Activated CD4-positive, alpha-beta T cell treated with anti-CD3 and anti-CD28 coated beads for 4 hours (primary cell): ENCODE data around the gene TNMD.

Source experiments
- DNase-seq, 2 donors: peaks; one replicate each; pipeline ENCODE4 v3.0.0-alpha.2; 2020

Gene TNMD

DNA sequence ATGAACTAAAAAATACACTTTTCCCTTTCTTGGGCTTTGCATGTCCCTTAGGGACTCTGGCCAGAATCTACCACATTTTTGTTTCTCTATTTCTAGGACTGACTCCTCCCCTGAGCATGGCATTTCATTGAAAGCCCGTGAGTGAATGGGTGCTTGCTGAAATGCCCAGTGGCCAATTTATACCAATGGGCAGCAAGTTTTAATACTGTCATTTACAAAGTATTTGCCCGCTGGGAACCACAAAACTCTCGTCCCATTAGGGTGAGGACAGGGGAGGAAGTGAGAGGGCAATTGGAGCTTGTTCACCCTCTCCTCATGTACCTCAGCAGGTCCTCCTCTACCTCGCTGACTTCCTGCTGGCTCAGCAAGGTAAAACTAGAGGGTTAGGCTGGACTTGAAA, 60.4 kb downstream of the TNMD start:
- DNase-seq, result no peak

GRCh38 chrX:100647095-100647494, 62.4 kb downstream of the TNMD start:
- no peak for DNase-seq

- DNase-seq, result no peak
Measured at GRCh38 chrX:100647739-100648138, 63.0 kb downstream of the TNMD start.

- no peak for DNase-seq
Measured at GRCh38 chrX:100648458-100649417, 64.0 kb downstream of the TNMD start.
